ENCODE data around the gene HTRA2.

Gene HTRA2

DNA sequence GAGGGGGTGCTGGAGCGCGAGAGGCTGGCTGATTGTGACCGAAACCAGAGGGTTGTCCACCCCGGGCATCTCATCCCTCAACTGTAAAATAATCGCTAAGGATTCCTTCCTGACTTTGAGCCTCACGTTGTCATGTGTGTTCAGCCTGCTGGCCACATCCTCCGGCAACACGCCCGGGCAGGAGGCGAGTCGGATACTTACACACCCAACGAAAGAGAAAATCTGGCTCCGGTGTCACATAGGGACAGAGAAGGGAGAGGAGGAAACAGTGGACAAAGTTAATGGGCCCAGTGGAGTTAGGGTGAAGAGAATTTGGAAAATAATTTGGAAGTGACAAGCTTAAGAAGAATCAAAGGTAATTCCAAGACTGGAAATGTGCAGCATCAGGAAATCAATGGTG, 13.1 kb upstream of the HTRA2 start:
- no peak for DNase-seq

GRCh38 chr2:74522516-74522915, 7.2 kb upstream of the HTRA2 start:
- no peak for DNase-seq

- DNase-seq: no peak
These were observed 5.7 kb upstream of the HTRA2 start for GRCh38 chr2:74524005-74524404.

- DNase-seq: no peak
These were observed 4.6 kb upstream of the HTRA2 start for GRCh38 chr2:74524955-74525716.

GRCh38 chr2:74525717-74526648, 3.8 kb upstream of the HTRA2 start, which contains the start of gene DQX1:
DQX1 (minus strand) TSS chr2:74526231; CDS start chr2:74525729, 502 bp downstream.
- no peak for DNase-seq

GRCh38 chr2:74526649-74527230, 3.0 kb upstream of the HTRA2 start:
- no peak for DNase-seq

DNA sequence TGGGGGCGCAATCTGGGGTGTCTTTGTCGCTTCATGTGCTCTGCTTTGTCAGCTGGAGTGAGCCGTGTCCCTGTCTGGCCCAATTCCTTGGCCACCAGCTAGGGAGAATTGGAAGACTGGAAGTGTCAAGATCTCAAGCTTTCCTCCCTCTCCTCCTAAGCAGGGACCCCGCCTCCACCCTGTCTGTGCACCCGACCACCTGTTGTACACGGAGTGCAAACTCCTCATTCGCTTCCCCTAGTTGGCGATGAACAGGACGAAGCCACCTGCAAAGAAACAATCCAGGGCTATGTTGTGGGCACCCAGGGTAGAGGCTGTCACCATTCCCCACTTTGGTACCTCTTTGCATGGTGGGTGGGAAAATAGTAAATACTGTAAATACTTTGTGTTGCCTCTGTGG, 2.0 kb upstream of the HTRA2 start:
- no peak for DNase-seq

DNA sequence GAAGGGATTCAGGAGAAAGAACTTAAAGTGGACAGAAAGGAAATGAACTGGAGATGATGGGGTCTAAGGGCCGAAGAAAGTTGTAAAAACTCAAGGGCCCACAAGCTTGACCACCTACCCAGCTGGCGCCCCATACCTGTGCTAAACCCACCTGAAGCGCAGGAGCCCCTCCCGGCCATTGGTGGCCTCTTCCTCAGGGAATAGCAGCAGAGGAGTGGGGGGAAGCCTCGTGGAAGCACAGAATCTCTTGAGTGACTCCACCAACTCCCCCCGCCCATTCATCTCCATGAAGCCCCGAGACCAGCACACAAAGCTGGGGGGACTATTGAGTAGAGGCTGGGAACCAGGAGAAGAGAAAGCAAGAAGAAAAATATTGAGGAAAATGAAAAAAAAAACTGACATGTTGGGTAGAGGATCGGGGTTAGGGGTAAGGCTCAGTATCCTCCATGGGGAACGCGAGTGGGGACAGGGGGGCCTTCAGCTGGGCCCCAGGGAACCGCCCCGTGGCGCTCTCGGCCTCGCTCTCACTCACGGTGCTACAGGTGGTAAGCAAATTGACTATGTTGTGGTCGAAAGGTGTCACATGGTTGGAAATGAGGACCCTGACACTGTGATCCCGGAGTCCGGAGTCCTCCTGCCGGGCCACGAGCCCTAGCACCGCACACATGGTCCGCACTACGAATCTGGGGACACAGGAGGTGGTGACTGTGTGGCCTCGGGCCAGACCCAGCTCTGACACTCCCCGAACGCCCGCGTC, 955 bp upstream of the HTRA2 start:
- DNase-seq: no peak

DNA sequence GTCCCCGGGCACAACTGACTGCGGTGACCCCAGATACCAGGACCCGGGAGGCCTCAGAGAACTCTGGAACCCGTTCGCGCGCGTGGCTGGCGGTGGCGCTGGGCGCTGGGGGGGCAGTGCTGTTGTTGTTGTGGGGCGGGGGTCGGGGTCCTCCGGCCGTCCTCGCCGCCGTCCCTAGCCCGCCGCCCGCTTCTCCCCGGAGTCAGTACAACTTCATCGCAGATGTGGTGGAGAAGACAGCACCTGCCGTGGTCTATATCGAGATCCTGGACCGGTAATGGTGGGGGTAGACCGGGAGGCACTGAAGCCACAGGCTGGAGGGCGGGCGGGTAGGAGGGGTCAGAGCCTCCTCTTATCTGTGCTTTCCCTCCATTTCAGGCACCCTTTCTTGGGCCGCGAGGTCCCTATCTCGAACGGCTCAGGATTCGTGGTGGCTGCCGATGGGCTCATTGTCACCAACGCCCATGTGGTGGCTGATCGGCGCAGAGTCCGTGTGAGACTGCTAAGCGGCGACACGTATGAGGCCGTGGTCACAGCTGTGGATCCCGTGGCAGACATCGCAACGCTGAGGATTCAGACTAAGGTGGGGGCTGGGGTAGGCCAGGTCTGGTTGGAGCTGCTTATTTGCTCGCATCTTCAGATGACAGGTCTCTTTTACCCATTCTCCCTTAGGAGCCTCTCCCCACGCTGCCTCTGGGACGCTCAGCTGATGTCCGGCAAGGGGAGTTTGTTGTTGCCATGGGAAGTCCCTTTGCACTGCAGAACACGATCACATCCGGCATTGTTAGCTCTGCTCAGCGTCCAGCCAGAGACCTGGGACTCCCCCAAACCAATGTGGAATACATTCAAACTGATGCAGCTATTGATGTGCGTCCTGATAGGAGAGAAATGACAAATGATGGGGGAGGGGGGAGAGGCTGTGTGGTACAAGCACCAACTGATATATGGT, 780 bp downstream of the HTRA2 start:
- DNase-seq: no peak

- DNase-seq: no peak
These were observed 1.9 kb downstream of the HTRA2 start for GRCh38 chr2:74531666-74532065.

GRCh38 chr2:74532222-74532621, 2.5 kb downstream of the HTRA2 start:
- no peak for DNase-seq

DNA sequence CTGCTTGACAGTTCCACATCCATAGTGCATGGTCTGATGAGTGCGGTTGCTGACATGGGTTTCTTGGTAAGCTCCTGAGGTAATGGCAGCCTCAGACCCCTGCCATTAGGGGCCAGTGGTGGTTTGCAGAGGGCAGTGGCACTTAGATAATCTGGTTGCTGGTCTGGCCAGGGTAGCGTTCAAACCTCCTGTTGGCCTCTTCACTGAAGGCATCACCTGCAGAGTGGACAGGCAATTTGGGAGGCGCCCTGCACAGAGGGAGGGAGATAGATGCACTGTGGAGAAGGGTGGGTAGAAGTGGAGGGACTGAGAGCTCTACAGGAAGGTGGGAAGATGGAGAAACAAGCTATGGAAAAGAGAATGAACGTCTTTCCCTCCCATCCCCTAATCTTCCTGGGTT, 3.7 kb downstream of the HTRA2 start:
- no peak for DNase-seq

GRCh38 chr2:74534411-74534810, 4.7 kb downstream of the HTRA2 start:
- DNase-seq: no peak

DNA sequence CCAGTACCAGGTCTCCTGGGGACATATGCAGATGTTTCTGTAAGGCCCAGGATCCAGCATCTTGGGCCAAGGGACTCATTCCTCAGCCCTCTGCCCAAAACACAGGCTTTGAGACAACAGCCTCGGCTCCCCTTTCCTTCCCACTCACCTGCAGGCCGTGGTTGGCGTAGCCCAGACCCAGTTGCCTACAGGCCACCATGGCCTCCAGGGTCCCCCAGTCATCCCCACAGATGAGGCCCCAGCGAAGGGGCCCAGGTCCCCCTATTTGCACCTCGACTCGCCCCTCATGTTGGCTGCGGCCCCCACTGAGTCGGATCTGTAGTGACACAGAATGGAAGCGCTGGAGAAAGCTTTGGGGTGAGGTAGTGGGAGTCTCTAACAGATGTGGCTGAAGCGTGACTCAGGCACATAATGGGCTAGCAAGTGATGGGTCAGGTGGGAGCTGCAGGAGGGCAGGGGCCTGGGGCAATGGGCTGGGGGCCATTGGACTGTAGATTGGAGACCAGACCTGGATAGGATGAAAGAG, 5.8 kb downstream of the HTRA2 start:
- DNase-seq: no peak

DNA sequence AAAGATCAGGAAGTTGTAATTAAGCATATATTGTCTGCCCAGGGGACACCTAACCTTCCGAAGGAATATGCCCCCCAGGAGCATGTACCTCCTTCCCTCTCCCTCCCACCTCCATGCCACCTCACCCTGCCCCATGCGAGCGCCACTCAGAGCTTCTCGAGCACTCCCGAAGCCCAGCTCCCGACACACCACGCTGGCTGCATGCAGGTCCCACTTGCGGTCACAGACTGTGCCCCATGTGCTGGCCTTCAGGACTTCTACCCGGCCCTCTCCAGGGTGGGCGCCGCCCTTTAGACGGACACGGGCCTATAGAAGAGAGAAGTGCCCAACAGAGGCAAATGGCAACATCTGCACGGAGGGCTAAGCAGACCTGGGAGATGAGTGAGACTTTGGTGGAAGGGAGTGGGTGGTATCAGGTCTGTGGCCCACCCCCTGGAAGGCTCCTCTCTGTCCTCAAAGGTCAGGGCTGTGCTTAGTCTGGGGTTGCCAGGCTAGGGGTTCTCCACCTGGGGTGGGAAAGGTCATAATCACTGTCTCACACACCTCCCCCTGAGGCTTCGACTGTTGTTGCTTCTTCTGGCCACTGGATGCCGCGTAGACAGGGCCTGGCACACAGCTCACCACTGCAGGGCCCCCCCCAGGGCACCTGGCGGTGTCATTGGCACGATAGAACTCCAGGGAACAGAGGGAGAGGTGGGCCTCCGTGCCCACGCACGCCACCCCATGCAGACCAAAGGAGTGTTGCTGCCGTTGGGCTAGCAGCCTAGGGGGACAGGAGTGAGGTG, 6.6 kb downstream of the HTRA2 start:
- no peak for DNase-seq

DNA sequence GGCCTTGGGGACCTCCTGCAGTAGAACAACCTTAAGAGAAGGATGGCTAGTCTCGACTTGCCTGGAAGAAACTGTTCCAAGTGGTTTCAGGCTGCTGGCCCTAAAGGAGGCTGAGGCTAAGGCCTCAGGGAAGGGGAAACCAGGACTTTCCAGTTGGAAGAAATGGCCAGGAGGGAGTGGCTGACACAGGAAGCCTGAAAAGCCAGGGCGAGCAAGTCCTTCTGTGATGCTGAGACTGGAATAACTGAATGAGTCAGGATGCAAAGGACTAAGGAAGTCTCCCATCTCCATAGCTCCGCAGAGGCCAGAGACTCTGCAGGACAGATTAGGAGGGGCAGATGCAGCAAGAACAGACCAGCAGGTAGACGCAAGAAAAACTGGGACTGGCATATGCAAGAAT, 7.4 kb downstream of the HTRA2 start:
- no peak for DNase-seq

GRCh38 chr2:74538881-74539339, 9.2 kb downstream of the HTRA2 start:
- DNase-seq: no peak

DNA sequence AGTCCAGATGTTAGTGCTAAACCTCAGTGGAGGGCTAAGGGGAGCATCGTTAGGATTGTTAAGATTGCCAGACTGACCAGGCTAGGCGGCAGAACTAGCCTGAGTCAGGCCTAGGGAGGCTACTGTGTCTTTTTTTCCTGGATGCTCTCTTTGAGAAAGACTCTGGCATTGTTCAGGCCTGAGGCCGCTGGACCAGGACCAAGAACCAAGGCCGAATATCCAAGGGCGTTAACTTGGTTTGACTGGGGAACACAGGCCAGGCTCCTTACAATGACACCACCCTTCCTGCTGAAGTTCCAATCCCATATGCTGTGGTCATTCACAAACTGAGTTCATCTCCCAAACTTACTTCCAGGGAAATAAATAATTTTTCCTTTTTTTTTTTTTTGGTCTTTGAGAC, 10.6 kb downstream of the HTRA2 start:
- DNase-seq: no peak

- DNase-seq: no peak
These were observed 13.2 kb downstream of the HTRA2 start for GRCh38 chr2:74542978-74543377.

DNA sequence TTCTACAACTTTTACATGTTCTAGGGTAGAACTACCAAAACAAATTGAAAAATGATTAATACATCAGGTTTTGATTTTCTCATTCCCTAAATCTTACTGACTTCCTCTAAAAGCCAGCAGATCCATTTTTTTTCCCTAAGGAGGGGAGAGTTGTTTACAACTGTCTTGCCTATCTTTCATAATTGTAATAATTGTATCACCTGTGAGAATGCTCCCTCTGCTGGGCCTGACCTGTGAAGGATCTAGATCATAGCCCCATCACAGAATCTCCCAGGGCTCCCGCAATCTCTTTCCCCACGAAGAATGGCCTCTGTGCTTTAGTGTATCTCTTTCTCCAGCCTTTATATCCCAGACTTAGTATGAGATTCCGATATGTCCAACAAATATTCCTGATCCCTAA, 14.9 kb downstream of the HTRA2 start:
- no peak for DNase-seq

DNA sequence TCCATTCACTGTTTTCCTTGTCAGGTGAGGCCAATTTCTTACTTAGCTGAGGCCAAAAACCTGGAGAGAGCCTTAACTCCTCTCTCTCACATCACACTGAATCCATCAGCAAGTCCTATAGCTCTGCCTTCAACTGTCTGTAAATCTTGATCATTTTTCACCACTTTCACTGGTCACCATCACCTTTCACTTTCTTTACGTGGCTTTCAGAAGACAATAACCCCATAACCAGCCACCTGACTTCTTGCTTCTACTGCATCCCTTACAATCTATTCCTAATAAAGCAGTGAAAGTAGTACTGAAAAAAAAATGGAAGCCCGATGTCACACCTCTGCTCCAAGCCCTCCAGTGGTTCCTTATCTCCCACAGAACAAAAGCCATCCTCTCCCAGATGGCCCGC, 16.3 kb downstream of the HTRA2 start:
- DNase-seq: no peak

All from NCI-H2029 treated with DMSO at 0.1 percent for 48 hours (cell line).